ENCODE results near the gene ENPP6.
A peak's percentile ranks its signal among the peaks of the same experiment; 100 is the strongest.

Gene ENPP6

DNA sequence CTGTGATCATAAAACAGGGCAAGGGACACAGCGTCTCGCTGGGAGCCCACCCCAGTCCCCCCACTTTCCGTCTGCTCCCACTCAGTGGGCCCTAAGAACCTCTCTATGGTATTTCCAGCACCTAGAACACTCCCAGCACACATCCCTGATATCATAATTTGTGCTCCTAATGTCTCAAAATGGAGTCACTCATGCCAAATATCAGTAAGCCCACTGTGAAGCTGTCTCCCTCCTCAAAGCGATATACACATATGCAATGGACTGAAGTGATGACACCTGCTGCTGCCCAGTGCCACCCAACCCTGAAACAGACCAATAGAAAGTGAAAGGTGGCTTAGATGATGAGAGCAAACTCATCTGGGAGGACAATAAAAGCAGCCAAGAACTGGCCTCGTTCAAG lies 17.9 kb downstream of the ENPP6 start:
- Histone ChIP-seq H3K4me3 (no peak overlapping the region), H3K27ac (no peak overlapping the region), H3K9ac (no peak overlapping the region), H3K4me2 (no peak overlapping the region), H3K27me3 (no peaks in the 10 kb centered on the region), H4K20me1 (no peaks in the 10 kb centered on the region), H3K9me3 (replicated peaks in 1 of 11) (0 out of 22 replicates have a peak, but pooled peaks cover 0 to 4% (median 0%) of the 10 kb centered on the region in 11 experiments), H3K4me1 (no peaks in the 10 kb centered on the region), H3K36me3 (no peaks in the 10 kb centered on the region)
- TF ChIP-seq Cebpa-rat (IDR thresholded peaks at IDR 0.05): no peak

DNA sequence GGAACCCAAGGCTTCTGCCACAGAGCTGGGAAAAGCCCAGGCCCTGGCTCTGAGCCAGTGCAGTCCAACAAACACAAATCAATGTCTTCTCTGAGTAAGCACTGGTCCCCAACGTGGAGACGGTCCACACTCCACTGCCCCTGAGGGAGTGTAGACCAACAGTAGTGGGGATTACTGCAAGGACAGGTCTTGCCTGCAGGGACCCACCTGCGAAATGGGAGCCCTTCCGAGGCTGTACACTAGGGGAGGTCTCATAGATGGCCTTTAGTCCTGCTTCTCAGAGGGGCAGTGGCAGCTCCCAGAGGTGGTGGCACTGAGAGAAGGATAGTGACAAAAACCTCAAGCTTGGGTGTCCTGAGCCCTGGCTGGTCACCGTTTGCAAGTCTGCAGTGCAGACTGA lies 19.5 kb downstream of the ENPP6 start:
- H3K27me3 ChIP-seq: no peaks in the 10 kb centered on the region
- no peak overlapping the region for H3K4me2 ChIP-seq
- no peak overlapping the region for H3K27ac ChIP-seq
- no peak overlapping the region for H3K9ac ChIP-seq
- H4K20me1 ChIP-seq: no peaks in the 10 kb centered on the region
- 0 out of 22 replicates have a peak, but pooled peaks cover 0 to 4% (median 0%) of the 10 kb centered on the region in 11 experiments for H3K9me3 ChIP-seq (replicated peaks in 1 of 11)
- no peaks in the 10 kb centered on the region for H3K4me1 ChIP-seq
- no peak for TF ChIP-seq Cebpa-rat (IDR thresholded peaks at IDR 0.05)
- H3K36me3 ChIP-seq: no peaks in the 10 kb centered on the region
- no peak overlapping the region for H3K4me3 ChIP-seq

DNA sequence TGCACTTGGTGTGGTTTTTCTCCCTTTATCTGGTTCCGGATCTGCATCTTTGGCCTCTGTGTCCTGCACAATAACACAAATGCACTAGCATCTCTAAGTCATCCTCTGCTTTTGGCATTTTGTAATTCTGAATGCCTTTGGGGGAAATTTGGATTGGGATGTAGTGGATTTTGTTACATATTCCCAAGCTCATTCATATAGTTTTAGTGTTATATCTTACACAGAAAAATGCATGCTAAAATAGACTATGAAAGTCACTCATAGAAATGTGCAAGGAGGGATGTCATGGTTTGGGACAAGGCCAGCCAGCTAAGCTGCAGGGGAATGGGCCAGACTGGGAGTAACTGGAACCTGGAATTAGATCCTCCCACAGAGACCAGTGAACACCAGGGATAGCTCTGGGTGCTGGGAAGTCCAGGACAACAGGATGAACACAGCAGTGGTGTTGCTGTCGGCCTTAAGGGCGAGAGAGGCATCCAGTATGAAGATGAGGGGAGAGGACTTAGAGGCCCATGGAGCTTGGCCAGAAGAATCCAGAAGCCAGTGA lies 20.1 kb downstream of the ENPP6 start:
- Histone ChIP-seq H3K9me3 (replicated peaks in 1 of 11) (0 out of 22 replicates have a peak, but pooled peaks cover 0 to 4% (median 0%) of the 10 kb centered on the region in 11 experiments), H3K4me1 (no peaks in the 10 kb centered on the region), H3K9ac (no peak overlapping the region), H3K27ac (no peak overlapping the region), H3K27me3 (no peaks in the 10 kb centered on the region), H3K4me2 (no peak overlapping the region), H4K20me1 (no peaks in the 10 kb centered on the region), H3K4me3 (no peak overlapping the region), H3K36me3 (no peaks in the 10 kb centered on the region)
- no peak for TF ChIP-seq Cebpa-rat (IDR thresholded peaks at IDR 0.05)

DNA sequence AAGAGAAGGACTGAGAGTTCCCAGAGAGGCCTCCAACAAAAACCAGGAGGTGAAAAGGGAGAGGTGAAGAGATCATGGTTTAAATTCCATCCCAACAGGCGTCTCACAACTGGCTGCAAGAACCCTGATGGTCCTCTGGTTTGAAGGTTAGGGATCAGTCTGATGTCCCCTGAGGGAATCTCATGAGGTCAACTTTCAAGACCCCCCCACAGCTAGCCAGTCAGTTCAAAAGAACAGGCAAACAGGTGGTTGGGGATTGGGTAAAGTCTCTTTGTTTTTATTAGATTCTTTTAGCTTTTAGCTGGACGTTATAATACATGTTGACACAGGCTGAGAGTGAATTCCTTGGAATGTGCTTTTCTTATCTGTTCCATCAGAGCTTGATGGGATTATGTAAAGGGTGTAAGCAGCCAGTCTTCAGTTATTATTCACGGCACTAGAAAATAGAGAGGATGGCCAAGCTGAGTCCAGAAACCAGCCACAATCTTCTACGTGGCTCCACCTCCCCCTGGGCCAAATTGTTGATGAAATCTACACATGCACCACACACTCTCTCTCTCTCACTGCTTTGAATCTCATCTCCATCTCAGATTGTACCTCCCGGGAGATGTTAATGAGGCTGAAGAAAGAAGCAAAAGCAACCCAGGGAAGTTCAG lies 20.8 kb downstream of the ENPP6 start:
- no peak for TF ChIP-seq Cebpa-rat (IDR thresholded peaks at IDR 0.05)
- no peaks in the 10 kb centered on the region for H3K27me3 ChIP-seq
- no peak overlapping the region for H3K9ac ChIP-seq
- no peak overlapping the region for H3K4me2 ChIP-seq
- H3K9me3 ChIP-seq (replicated peaks in 1 of 11): 0 out of 22 replicates have a peak, but pooled peaks cover 0 to 4% (median 0%) of the 10 kb centered on the region in 11 experiments
- no peak overlapping the region for H3K27ac ChIP-seq
- no peaks in the 10 kb centered on the region for H3K4me1 ChIP-seq
- H3K4me3 ChIP-seq: no peak overlapping the region
- no peaks in the 10 kb centered on the region for H4K20me1 ChIP-seq
- H3K36me3 ChIP-seq: no peaks in the 10 kb centered on the region

DNA sequence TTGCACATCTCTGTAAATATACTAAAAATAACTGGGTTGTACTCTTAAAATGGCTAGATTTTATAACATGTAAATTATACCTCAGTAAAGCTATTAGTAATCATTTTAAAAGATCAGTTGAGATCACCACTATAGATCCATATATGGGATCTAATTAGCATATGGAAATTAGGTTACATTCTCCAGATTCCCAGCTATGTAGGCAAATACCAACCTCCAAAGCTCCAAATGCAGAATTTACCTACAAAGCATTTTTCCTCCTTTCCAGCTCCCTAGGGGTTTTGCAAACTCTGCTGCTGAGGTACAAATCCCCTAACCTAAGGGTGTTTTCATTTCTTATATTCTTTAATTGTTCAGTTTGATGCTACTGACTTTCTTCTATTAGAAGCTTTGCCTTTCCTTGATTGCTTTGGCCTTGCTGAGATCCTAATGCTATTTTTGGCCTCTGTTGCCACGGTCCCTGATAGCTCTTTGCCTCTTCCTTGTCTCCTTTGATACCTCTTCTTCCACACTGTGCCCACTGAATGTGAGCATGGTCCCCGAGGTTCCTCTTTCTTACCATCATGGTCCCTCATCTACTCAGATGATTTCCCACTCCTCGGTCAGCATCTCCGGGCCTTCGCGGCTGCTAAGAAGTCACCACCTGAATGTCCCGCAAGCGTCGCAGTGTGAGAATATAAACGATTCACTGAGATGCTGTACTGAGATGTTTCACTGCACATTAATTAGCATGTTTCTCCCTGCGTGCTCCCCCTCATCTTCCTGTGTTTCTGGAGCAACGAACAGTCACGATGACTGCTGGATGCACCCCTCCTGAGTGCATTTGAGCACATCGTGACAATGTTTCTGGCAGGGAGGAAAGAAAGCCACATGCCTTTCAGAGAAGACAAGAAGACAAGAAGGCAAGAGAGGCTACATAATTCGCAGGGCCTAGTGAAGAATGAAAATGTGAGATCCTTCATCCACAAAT lies 23.8 kb downstream of the ENPP6 start:
- no peak overlapping the region for H3K9ac ChIP-seq
- no peak overlapping the region for H3K4me2 ChIP-seq
- H3K4me3 ChIP-seq: no peak overlapping the region
- no peaks in the 10 kb centered on the region for H3K27me3 ChIP-seq
- 0 out of 22 replicates have a peak, but pooled peaks cover 0 to under 1% (median 0%) of the 10 kb centered on the region in 11 experiments for H3K9me3 ChIP-seq (replicated peaks in 1 of 11)
- TF ChIP-seq Cebpa-rat (IDR thresholded peaks at IDR 0.05): no peak
- no peaks in the 10 kb centered on the region for H3K36me3 ChIP-seq
- no peak overlapping the region for H3K27ac ChIP-seq
- H3K4me1 ChIP-seq: 0 out of 20 replicates have a peak, but pooled peaks cover 0 to 2% (median 0%) of the 10 kb centered on the region in 10 experiments
- no peaks in the 10 kb centered on the region for H4K20me1 ChIP-seq

DNA sequence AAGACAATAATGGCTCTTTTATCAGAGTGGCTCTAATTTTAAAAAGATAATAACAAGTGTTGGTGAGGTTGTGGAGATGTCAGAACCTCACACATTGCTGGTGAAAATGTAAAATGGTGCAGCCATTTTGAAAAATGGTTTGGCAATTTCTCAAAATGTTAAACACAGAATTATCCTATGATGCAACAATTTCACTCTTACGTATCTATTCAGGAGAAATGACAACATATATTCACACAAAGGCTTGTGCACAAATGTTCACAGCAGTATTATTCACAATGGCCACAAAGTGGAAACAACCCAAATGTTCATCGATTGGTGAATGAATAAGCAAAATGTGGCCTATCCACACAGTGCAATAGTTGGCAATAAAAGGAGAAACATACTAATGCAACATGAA lies 24.7 kb downstream of the ENPP6 start:
- TF ChIP-seq Cebpa-rat (IDR thresholded peaks at IDR 0.05): 0 out of 22 replicates have a peak, but pooled peaks of 1 of the 11 experiments have one; percentile 12
- Histone ChIP-seq H3K27me3 (no peaks in the 10 kb centered on the region), H3K4me2 (no peak overlapping the region), H3K27ac (no peak overlapping the region), H3K4me1 (0 out of 20 replicates have a peak, but pooled peaks cover 0 to 3% (median 0%) of the 10 kb centered on the region in 10 experiments), H3K9ac (no peak overlapping the region), H3K9me3 (replicated peaks in 1 of 11) (no peaks in the 10 kb centered on the region), H3K4me3 (no peak overlapping the region), H4K20me1 (no peaks in the 10 kb centered on the region), H3K36me3 (no peaks in the 10 kb centered on the region)

DNA sequence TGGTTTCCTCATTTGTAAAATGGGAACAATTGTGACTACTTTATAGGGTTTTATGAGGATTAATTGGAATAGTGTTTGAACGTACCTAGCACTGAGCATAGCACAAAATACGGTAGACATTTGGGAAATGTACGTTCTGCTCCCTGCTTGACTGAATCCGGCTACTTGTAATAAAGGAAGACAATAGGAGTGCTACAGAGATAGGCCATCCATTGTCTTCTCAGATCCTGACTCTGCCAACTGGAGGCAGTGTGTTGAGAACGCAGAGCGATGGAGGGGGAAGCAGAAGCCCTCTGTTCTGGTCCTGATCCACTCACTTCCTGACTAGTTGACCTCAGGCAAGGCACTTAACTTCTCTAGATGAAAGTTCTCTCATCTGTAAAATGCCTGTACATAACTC lies 26.4 kb downstream of the ENPP6 start:
- H3K4me3 ChIP-seq: no peak overlapping the region
- H3K27ac ChIP-seq: no peak overlapping the region
- H3K9me3 ChIP-seq (replicated peaks in 1 of 11): no peaks in the 10 kb centered on the region
- no peak overlapping the region for H3K4me2 ChIP-seq
- no peak for TF ChIP-seq Cebpa-rat (IDR thresholded peaks at IDR 0.05)
- 0 out of 20 replicates have a peak, but pooled peaks cover 0 to 3% (median 0%) of the 10 kb centered on the region in 10 experiments for H3K4me1 ChIP-seq
- no peaks in the 10 kb centered on the region for H4K20me1 ChIP-seq
- H3K36me3 ChIP-seq: no peaks in the 10 kb centered on the region
- no peaks in the 10 kb centered on the region for H3K27me3 ChIP-seq
- H3K9ac ChIP-seq: no peak overlapping the region

DNA sequence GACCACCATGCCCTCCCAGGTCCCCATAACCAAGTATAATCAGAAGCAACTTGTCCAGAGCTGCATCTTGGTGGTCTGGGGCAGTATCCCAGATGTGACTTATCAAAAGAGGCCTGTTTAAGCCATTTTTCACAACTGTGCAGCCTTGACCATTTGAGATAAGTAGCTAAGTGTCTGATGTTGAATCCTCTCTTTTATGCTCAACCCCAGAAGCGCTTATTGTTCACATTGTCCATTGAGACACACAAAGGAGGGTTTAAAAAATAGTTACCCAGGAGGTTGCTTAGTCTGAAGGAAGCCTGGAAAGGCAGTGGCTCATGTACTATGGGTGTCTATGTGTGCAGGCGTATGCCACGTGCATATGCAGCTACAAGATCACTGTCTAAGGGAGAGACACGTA lies 27.0 kb downstream of the ENPP6 start:
- 0 out of 20 replicates have a peak, but pooled peaks cover 0 to 3% (median 0%) of the 10 kb centered on the region in 10 experiments for H3K4me1 ChIP-seq
- H3K4me3 ChIP-seq: no peak overlapping the region
- H3K4me2 ChIP-seq: no peak overlapping the region
- no peaks in the 10 kb centered on the region for H3K9me3 ChIP-seq (replicated peaks in 1 of 11)
- no peak overlapping the region for H3K9ac ChIP-seq
- no peak overlapping the region for H3K27ac ChIP-seq
- no peaks in the 10 kb centered on the region for H3K27me3 ChIP-seq
- no peaks in the 10 kb centered on the region for H3K36me3 ChIP-seq
- no peaks in the 10 kb centered on the region for H4K20me1 ChIP-seq
- no peak for TF ChIP-seq Cebpa-rat (IDR thresholded peaks at IDR 0.05)

DNA sequence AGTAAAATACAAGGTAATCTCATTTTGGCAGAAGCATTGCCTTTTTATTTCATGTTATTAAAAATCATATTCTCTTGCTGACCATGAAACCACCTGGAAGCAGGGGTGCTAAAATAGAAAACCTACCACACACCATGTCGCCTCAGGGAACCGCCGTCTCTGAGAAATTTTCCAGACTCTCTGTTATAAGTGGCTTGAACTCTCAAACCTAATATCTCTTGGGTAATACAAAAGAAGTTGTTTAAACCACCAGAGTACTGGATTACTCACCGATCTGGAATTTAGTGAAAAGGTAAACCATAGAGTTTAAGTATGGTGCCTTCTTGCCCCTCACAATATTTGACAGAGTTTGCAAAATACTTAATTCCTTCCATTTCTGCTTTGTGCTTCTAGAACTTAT lies 27.7 kb downstream of the ENPP6 start:
- Histone ChIP-seq H3K27ac (no peak overlapping the region), H3K9me3 (replicated peaks in 1 of 11) (no peaks in the 10 kb centered on the region), H3K4me1 (0 out of 20 replicates have a peak, but pooled peaks cover 0 to 3% (median 0%) of the 10 kb centered on the region in 10 experiments), H3K27me3 (no peaks in the 10 kb centered on the region), H3K4me3 (no peak overlapping the region), H3K4me2 (no peak overlapping the region), H3K36me3 (no peaks in the 10 kb centered on the region), H3K9ac (no peak overlapping the region), H4K20me1 (no peaks in the 10 kb centered on the region)
- TF ChIP-seq Cebpa-rat (IDR thresholded peaks at IDR 0.05): no peak

Data from BLaER1 treated with 17β-estradiol and CSF1 and Interleukin-3, amounts not matched to agents 10 nM and 100 nM (cell line).